LNCAP (cell line): ENCODE data around the gene PITRM1.

Experiments
- CTCF ChIP-seq: fragments of 450-650 bp; IDR thresholded peaks from 2 replicates; pipeline ENCODE4 v1.5.1; 2017; ENCODE audit warnings: mild to moderate bottlenecking

Gene PITRM1

GRCh38 chr10:3166496-3167290, 5.9 kb downstream of the PITRM1 start:
- TF ChIP-seq CTCF: no peak

DNA sequence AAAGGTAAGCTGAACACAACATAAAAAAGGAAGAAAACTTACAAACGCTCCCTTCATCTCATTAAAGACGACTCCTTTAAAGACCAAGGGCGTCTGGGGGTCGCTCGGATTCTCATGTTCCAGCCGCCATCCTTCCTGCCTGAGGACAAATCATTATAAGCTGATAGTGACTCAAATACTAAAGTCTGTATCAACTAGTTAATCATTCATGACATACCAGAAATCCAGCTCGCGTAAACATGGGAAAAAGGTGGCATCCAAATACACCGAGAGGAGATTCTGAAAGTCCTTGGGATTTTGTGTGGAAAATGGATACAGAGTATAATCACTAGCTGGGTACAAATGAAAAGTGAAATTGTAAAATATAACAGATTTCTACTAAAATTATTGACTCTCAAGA, 7.4 kb downstream of the PITRM1 start:
- TF ChIP-seq CTCF: no peak

DNA sequence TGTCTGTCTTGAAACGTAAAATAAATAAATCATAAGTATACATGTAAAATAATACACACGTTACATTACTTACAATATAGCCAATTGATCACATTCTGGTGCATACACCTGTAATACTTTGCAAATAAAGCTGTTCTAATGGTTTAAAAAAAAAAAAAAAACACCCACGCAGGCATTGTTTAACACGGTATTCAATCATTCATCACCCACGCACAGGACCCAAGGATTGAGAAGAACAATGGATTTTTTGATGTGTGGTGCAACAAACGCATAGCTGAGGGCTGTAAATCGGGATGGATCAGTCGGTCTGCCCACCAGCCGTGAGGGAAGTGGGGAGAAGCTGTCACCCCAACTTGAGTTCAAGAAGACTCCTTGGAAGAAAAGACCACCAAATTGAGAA, 8.7 kb downstream of the PITRM1 start:
- TF ChIP-seq CTCF: no peak

DNA sequence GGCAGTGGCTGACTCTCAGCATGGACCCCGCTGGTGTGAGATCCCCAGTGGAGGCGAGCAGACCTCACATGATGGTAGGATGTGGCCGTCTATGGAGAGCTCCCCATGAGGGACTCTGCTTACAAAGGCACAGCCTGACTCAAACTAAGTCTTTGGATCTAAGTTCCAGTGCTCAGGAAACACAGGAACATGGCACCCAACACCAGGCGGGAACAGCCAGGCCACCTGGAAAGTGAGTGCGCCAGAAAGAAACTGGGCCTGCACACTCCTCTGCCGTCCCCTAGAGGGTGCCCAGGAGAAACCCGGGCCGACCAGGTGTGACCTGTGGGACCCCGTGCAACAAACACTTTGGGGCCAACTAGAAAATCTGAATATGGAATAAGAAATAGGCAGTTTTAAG, 10.0 kb downstream of the PITRM1 start:
- TF ChIP-seq CTCF: no peak

DNA sequence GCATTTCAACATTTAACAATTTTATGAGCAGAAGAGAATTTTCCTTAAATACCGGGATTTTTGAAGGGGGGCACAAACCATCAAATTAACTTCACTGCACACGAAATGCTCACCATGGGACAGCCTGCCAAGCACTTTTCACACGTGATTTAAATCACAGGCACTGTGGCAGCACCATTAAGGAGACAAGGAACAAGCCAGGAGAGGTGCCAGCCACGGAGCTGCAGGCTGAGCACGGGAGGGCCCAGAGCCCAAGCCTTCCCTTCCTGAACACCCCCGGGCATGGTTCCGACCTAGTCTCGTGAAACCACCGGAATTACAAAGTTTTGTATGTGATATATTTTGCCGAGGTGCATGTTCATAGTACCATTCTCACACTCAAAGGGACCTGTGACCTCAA, 13.4 kb downstream of the PITRM1 start:
- TF ChIP-seq CTCF: no peak

DNA sequence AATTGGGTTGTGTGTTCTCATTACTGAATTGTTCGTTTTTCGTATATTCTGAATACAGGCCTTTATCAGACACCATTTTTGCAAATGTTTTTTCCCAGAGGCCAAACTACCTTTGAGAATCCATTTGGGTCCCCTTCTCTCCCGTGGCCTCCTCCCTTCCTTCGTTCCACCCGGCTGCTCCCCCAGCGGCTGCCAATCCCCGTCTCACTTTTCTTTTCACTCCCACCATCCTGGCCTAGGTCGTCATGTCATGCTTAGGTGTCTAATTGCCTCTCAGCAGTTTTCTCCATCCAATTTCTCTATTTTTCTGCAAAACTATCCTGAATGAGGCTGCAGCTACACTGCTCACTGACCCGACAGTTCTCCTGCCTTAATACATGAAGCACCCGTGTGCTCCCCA, 17.9 kb downstream of the PITRM1 start:
- no peak for TF ChIP-seq CTCF

DNA sequence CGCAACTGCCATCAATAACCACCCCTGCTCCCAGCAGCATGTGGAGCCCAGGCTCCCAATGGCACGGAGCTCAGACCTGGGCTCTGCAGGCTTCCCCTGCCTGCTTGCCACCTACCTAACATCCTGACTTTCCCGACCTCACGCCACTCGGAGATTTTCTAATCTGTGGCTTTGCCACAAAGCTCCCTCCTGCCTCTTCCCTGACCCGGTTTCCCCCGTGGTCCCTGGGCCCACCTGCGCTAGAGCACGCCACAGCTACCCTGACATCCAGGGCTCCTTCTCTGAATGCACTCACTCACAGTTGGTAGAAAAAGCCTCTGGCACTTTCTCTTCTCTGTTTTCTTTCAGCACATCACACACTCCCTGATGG, 20.0 kb downstream of the PITRM1 start:
- no peak for TF ChIP-seq CTCF
